GM12874 (cell line): ENCODE measurements around the gene TMEM138.

Experiments used
- CTCF ChIP-seq: IDR thresholded peaks from 2 replicates; pipeline ENCODE4 v1.5.1; 2011; ENCODE audit warnings: low read depth, mild to moderate bottlenecking, control low read depth, low read length, moderate library complexity; ENCODE audit not compliant: insufficient read depth

TMEM138 gene

DNA sequence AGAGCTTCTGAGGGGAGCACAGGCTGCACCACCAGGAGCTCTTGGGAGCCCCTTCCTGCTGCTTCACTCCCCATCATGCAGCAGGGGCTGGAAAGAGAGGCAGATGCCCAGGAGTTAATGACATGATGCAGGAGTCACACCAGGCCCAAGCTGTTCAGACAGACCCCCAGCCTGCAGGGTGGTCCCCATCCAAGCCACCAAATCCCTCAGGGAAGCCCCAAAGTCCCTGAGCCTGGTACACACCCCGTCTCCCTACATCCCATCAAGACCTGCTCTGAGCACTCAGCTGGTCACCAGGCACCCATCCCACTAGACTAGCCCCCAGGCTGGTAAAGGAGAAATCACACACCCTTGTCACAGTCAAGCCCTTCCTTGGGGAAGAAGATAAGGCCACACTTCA, 11.8 kb upstream of the TMEM138 start:
- TF ChIP-seq CTCF = no peak

DNA sequence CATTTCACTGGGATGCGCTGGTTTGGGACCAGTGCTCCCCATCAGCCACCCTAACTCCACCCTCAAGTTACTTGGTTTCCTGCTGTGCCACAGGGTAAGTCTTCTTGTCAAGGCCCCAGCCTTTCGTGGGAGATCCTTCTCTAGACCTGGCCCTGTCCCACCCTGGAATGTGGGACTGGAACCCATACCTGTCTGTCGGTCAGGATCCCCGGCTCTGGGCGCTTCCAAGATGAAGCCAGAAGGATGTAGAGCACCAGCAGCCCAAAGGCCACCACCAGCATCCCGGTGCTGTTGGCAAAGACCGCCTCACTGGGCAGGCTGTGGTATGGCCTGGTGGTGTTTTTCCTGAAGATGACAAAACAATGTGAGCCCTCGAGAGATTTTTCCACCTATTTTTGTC, 11.4 kb upstream of the TMEM138 start:
- no peak for TF ChIP-seq CTCF

DNA sequence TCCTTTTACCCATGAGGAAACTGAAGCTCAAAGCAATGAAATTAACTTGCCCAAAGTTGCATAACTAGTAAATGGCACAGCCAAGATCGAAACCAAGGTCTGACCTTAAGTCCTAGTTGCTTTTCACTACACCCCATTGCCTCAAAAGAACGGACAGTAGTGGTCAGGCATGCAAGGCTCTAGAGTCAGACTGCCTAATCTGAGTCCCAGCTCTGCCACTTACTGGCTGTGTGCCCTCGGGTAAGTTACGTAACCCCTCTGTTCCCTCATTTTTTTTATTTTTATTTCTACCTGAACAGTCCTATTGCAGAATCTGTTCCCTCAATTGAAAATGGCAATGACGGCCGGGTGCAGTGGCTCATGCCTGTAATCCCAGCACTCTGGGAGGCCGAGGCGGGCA, 10.1 kb upstream of the TMEM138 start:
- TF ChIP-seq CTCF = no peak

GRCh38 chr11:61353131-61354067, 8.8 kb upstream of the TMEM138 start:
- TF ChIP-seq CTCF = no peak

DNA sequence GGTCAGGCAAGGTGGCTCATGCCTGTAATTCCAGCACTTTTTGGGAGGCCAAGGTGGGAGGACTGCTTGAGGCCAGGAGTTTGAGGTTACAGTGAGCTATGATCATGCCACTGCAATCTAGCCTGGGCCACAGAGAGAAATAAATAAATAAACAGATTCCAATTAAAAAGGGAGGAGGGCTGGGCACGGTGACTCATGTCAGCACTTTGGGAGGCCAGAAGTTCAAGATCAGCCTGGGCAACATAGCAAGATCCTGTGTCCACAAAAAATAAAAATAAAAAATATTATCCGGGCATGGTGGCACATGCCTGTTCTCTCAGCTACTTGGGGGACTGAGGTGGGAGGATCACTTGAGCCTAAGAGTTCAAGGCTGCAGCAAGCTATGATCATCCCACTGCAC, 8.0 kb upstream of the TMEM138 start:
- no peak for TF ChIP-seq CTCF

- no peak for TF ChIP-seq CTCF
Measured at GRCh38 chr11:61356706-61357105, 5.5 kb upstream of the TMEM138 start.

GRCh38 chr11:61357233-61357893, 4.8 kb upstream of the TMEM138 start:
- TF ChIP-seq CTCF = no peak
